ENCODE measurements around the gene SNCA. TPM values are rescaled to one million over a fixed set of nuclear protein-coding genes. Genes with fewer than 3 reads are reported as not detected.

SNCA gene
- total RNA-seq, 1 donor from 2014 or later = 33.6 TPM

- DNase-seq (ENCODE audit: low spot score) = no peak
- intact Hi-C loops (cut with DNase I) = no loop called here
These were observed 13.5 kb downstream of the SNCA start for GRCh38 chr4:89823416-89823815.

- DNase-seq (ENCODE audit: low spot score) = no peak
- intact Hi-C loops (cut with DNase I) = no loop called here
These were observed 15.3 kb downstream of the SNCA start for GRCh38 chr4:89821612-89822011.

GRCh38 chr4:89820010-89820409, 17.0 kb downstream of the SNCA start:
- DNase-seq (ENCODE audit: low spot score) = no peak
- intact Hi-C loops (cut with DNase I) = no loop called here

GRCh38 chr4:89814362-89814761, 22.6 kb downstream of the SNCA start:
- intact Hi-C loops (cut with DNase I) = no loop called here
- no peak for DNase-seq (ENCODE audit: low spot score)

GRCh38 chr4:89813197-89813596, 23.8 kb downstream of the SNCA start:
- intact Hi-C loops (cut with DNase I) = no loop called here
- no peak for DNase-seq (ENCODE audit: low spot score)

- intact Hi-C loops (cut with DNase I) = no loop called here
- DNase-seq (ENCODE audit: low spot score) = no peak
These were observed 29.4 kb downstream of the SNCA start for GRCh38 chr4:89807441-89808140.

GRCh38 chr4:89805297-89805696, 31.7 kb downstream of the SNCA start:
- DNase-seq (ENCODE audit: low spot score) = no peak
- intact Hi-C loops (cut with DNase I) = no loop called here

GRCh38 chr4:89803915-89804314, 33.0 kb downstream of the SNCA start:
- DNase-seq (ENCODE audit: low spot score) = no peak
- intact Hi-C loops (cut with DNase I) = no loop called here

GRCh38 chr4:89803036-89803435, 33.9 kb downstream of the SNCA start:
- intact Hi-C loops (cut with DNase I) = no loop called here
- DNase-seq (ENCODE audit: low spot score) = no peak

GRCh38 chr4:89800527-89801103, 36.3 kb downstream of the SNCA start:
- DNase-seq (ENCODE audit: low spot score) = no peak
- intact Hi-C loops (cut with DNase I) = no loop called here

GRCh38 chr4:89800012-89800516, 36.9 kb downstream of the SNCA start:
- DNase-seq (ENCODE audit: low spot score) = no peak
- intact Hi-C loops (cut with DNase I) = no loop called here

GRCh38 chr4:89799071-89799470, 37.9 kb downstream of the SNCA start:
- intact Hi-C loops (cut with DNase I) = no loop called here
- DNase-seq (ENCODE audit: low spot score) = no peak

- no peak for DNase-seq (ENCODE audit: low spot score)
- intact Hi-C loops (cut with DNase I) = no loop called here
These were observed 39.8 kb downstream of the SNCA start for GRCh38 chr4:89797117-89797516.

GRCh38 chr4:89788206-89789072, 48.5 kb downstream of the SNCA start:
- no peak for DNase-seq (ENCODE audit: low spot score)
- intact Hi-C loops (cut with DNase I) = no loop called here

- no peak for DNase-seq (ENCODE audit: low spot score)
- intact Hi-C loops (cut with DNase I) = no loop called here
These were observed 52.2 kb downstream of the SNCA start for GRCh38 chr4:89784686-89785231.

- no peak for DNase-seq (ENCODE audit: low spot score)
- intact Hi-C loops (cut with DNase I) = no loop called here
These were observed 55.6 kb downstream of the SNCA start for GRCh38 chr4:89781321-89781720.

- DNase-seq (ENCODE audit: low spot score) = no peak
- intact Hi-C loops (cut with DNase I) = no loop called here
These were observed 63.2 kb downstream of the SNCA start for GRCh38 chr4:89773805-89774204.

GRCh38 chr4:89769856-89770255, 67.1 kb downstream of the SNCA start:
- DNase-seq (ENCODE audit: low spot score) = no peak
- intact Hi-C loops (cut with DNase I) = no loop called here

- intact Hi-C loops (cut with DNase I) = no loop called here
- DNase-seq (ENCODE audit: low spot score) = no peak
These were observed 69.0 kb downstream of the SNCA start for GRCh38 chr4:89767924-89768323.

GRCh38 chr4:89765966-89766365, 71.0 kb downstream of the SNCA start:
- intact Hi-C loops (cut with DNase I) = no loop called here
- DNase-seq (ENCODE audit: low spot score) = no peak

Data from cardiac septum (tissue), 1 donor.